Common myeloid progenitor, CD34-positive (primary cell): ENCODE data around the gene ARVCF.

Experiments used
- CTCF ChIA-PET: fragments of 350-600 bp; sonication (Branson Sonifier 250); formaldehyde crosslinking; loops from one replicate; lab custom pipeline; 2021; ENCODE audit warnings: antibody characterized with exemption; lab: Charles Lee
- POLR2A ChIA-PET: fragments of 350-600 bp; sonication (Branson Sonifier 250); formaldehyde crosslinking; loops from one replicate; lab custom pipeline; 2021; ENCODE audit warnings: antibody characterized with exemption; lab: Charles Lee
- DNase-seq, 3 donors: peaks; one replicate each; pipeline versions ENCODE4 v3.0.0 to v3.0.0-alpha.2; 2013
- H3K27ac ChIP-seq, 2 experiments: 1 replicate in 1 of 2; 2 replicates in 1 of 2; pipeline ENCODE4 v1.7.0; 2013; ENCODE audit warnings: inconsistent platforms in 2 of 2, low read length in 2 of 2, mild to moderate bottlenecking in 2 of 2, low read depth in 1 of 2, moderate library complexity in 1 of 2; ENCODE audit not compliant: severe bottlenecking in 2 of 2, insufficient read depth in 1 of 2, poor library complexity in 1 of 2
- H3K27me3 ChIP-seq, 5 experiments: replicated peaks in 2 of 5; 1 replicate in 3 of 5; 2 replicates in 2 of 5; pipeline versions ENCODE4 v1.6.1 to v1.7.0; 2013; ENCODE audit warnings: low read length in 4 of 5, mild to moderate bottlenecking in 2 of 5, moderate library complexity in 2 of 5, inconsistent platforms in 1 of 5; ENCODE audit not compliant: insufficient read depth in 5 of 5, control insufficient read depth in 4 of 5
- H3K36me3 ChIP-seq, 4 experiments: 1 replicate in 2 of 4; 2 replicates in 2 of 4; pipeline versions ENCODE4 v1.6.1 to v1.7.0; 2013; ENCODE audit warnings: low read length in 3 of 4, control low read depth in 1 of 4, mild to moderate bottlenecking in 1 of 4; ENCODE audit not compliant: control insufficient read depth in 4 of 4, insufficient read depth in 4 of 4
- H3K4me1 ChIP-seq, 4 experiments: 1 replicate in 3 of 4; 2 replicates in 1 of 4; pipeline versions ENCODE4 v1.6.1 to v1.7.1; 2013; ENCODE audit warnings: low read length in 3 of 4, mild to moderate bottlenecking in 3 of 4, control low read depth in 1 of 4, inconsistent platforms in 1 of 4, moderate library complexity in 1 of 4; ENCODE audit not compliant: control insufficient read depth in 4 of 4, insufficient read depth in 4 of 4; ENCODE audit errors: control extremely low read depth in 1 of 4
- H3K4me3 ChIP-seq, 7 experiments: 1 replicate in 4 of 7; 2 replicates in 3 of 7; pipeline versions ENCODE4 v1.5.1 to v1.7.0; 2013; ENCODE audit warnings: mild to moderate bottlenecking in 7 of 7, low read length in 6 of 7, moderate library complexity in 6 of 7, inconsistent platforms in 2 of 7, low read depth in 2 of 7, control low read depth in 1 of 7; ENCODE audit not compliant: insufficient read depth in 4 of 7, control insufficient read depth in 1 of 7; ENCODE audit errors: extremely low read depth in 1 of 7
- H3K9me3 ChIP-seq, 5 experiments: 1 replicate in 4 of 5; 2 replicates in 1 of 5; pipeline versions ENCODE4 v1.6.1 to v1.7.1; 2013; ENCODE audit warnings: low read length in 4 of 5, mild to moderate bottlenecking in 2 of 5, inconsistent platforms in 1 of 5, low read depth in 1 of 5, moderate library complexity in 1 of 5; ENCODE audit not compliant: control insufficient read depth in 4 of 5, insufficient read depth in 2 of 5; ENCODE audit errors: control extremely low read depth in 1 of 5
- WGBS: methylation state at CpG from one replicate; pipeline ENCODE4 v1.1.5; 2013; ENCODE audit not compliant: insufficient coverage; 5-methylcytosine and 5-hydroxymethylcytosine counted together

Gene ARVCF

DNA sequence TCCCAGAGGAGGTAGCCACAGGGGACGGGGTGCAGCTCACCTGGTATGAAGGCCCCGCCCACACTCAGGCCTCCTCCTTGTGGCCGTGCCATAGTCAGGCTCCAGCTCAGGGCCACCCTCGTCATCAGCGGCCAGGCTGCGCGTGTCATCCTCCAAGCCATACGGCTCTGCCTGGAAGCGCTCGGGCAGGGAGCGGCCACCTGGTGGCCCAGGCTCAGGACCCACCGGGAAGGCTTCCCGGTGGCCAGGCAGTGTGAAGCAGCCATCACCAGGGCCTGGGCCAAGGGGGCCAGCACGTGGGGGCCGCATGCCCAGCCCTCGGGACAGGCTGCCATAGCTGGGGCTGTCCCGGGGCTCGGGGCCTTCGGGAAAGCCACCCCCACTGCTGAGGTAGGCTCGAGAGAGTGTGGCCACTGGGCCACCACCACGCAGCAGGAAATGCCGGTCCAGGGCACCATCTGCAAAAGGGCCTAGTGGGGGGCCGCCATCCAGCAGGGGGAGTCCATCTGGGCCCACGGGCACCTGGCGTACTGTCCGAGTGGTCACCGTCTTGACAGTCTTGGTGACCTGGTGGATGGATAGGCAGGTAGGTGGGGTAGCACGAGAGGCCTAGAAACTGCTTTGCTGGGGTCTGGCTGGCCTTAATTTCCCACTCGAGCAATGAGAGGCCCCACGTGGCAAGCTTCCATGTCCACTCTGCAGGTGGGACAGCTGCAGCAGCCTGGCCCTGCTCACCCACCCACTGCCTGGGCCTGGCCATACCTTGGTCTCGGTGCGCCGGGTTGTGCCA lies 35.3 kb downstream of the ARVCF start:
- Histone ChIP-seq H3K36me3 (peaks cover 0 to 46% (median 10%) of the 10 kb centered on the region in 4 experiments), H3K4me3 (no peak overlapping the region)
- WGBS: 97% methylated on average over 29 of the region's 33 CpGs

GRCh38 chr22:19980766-19981165 lies 35.9 kb downstream of the ARVCF start:
- no peak for DNase-seq
- CTCF ChIA-PET: interaction anchor here (1.0 to 3.4 kb wide), 4 partner anchors 9 to 35 kb away, joined by 3 to 9 read pairs (median 3); no protein-coding TSS in a partner anchor
- Histone ChIP-seq H3K27ac (no peak overlapping the region), H3K36me3 (peaks cover 0 to 46% (median 10%) of the 10 kb centered on the region in 4 experiments), H3K27me3 (no peaks in the 10 kb centered on the region), H3K4me1 (peaks cover 0 to 32% (median 15%) of the 10 kb centered on the region in 4 experiments), H3K4me3 (no peak overlapping the region), H3K9me3 (no peaks in the 10 kb centered on the region)
- POLR2A ChIA-PET: no interaction called here
- 95% methylated on average over 4 of the region's 7 CpGs for WGBS

More for the DNA sequence above, 35.3 kb downstream of the ARVCF start:
- Histone ChIP-seq H3K9me3 (no peaks in the 10 kb centered on the region), H3K27ac (no peak overlapping the region), H3K4me1 (peaks cover 0 to 32% (median 15%) of the 10 kb centered on the region in 4 experiments), H3K27me3 (no peaks in the 10 kb centered on the region)
- ChIA-PET POLR2A (interaction anchor here (0.6 kb wide), 1 partner anchor 8 kb away, joined by 3 read pairs; no protein-coding TSS in a partner anchor), CTCF (interaction anchor here (1.0 to 3.4 kb wide), 4 partner anchors 9 to 34 kb away, joined by 3 to 9 read pairs (median 3); no protein-coding TSS in a partner anchor)
- no peak for DNase-seq

GRCh38 chr22:19979712-19980493 lies 36.7 kb downstream of the ARVCF start:
- no peak overlapping the region for H3K4me3 ChIP-seq
- H3K4me1 ChIP-seq: peaks cover 0 to 33% (median 21%) of the 10 kb centered on the region in 4 experiments
- no peaks in the 10 kb centered on the region for H3K9me3 ChIP-seq
- H3K27me3 ChIP-seq: no peaks in the 10 kb centered on the region
- H3K36me3 ChIP-seq: peaks cover 0 to 46% (median 10%) of the 10 kb centered on the region in 4 experiments
- DNase-seq: no peak
- ChIA-PET POLR2A (no interaction called here), CTCF (interaction anchor here (2.0 to 3.4 kb wide), 2 partner anchors 33 to 36 kb away, joined by 9 read pairs; no protein-coding TSS in a partner anchor)
- WGBS: 98% methylated on average over 51 of the region's 52 CpGs
- no peak overlapping the region for H3K27ac ChIP-seq

DNA sequence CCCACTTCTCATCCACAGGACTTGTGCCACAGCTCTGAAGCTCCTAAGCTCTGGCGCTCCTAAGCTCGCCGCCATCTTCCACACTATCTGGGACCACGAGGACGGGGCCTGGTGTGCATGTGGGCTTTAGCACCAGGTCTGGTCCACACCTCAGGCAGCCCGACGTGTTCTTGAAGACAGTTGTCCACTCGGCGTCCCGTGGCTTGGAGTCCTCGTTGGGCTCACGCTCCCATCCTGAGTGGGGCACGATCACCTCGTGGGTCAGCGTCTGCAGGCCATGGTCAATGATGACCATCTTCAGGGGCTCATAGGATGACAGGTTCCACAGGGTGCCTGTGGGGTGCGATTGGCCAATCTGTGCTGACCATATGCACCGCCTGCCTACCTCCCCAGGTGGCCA lies 37.9 kb downstream of the ARVCF start:
- 98% methylated on average over 17 of the region's 17 CpGs for WGBS
- ChIA-PET POLR2A (interaction anchor here (1.0 kb wide), 1 partner anchor 20 kb away, joined by 3 read pairs; no protein-coding TSS in a partner anchor), CTCF (interaction anchor here (1.0 to 3.4 kb wide), 4 partner anchors 12 to 37 kb away, joined by 3 to 9 read pairs (median 6); no protein-coding TSS in a partner anchor)
- Histone ChIP-seq H3K36me3 (peaks cover 0 to 46% (median 10%) of the 10 kb centered on the region in 4 experiments), H3K27ac (no peak overlapping the region), H3K4me3 (no peak overlapping the region), H3K9me3 (no peaks in the 10 kb centered on the region), H3K4me1 (peaks cover 0 to 39% (median 30%) of the 10 kb centered on the region in 4 experiments), H3K27me3 (no peaks in the 10 kb centered on the region)
- no peak for DNase-seq

- ChIA-PET CTCF (interaction anchor here (1.0 to 15.9 kb wide), 6 partner anchors 8 to 38 kb away, joined by 3 to 384 read pairs (median 6); no protein-coding TSS in a partner anchor), POLR2A (interaction anchor here (1.0 to 1.1 kb wide), 2 partner anchors 21 to 36 kb away, joined by 3 read pairs; no protein-coding TSS in a partner anchor)
- H3K36me3 ChIP-seq: peaks cover 0 to 48% (median 10%) of the 10 kb centered on the region in 4 experiments
Observed at GRCh38 chr22:19977296-19978243, 39.1 kb downstream of the ARVCF start.

DNA sequence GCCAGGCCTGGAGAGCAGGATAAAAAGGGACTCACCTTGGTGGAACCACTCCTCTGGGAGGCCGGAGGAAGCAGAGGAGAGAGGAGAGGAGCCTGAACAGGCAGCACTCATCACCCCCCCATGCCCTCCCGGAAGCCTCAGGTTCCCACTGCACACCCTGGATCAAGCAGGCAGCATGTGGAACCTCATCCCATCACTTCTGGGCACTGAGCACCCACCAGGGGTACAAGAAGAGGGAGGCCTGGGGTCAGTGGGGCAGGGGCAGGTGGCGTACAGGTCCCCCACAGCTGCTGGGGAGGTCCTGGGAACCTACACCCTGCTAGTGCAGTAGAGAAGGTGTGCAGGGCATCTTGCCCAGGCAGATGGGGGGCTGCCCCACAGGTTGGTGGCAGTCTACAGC lies 40.0 kb downstream of the ARVCF start:
- Histone ChIP-seq H3K27me3 (no peaks in the 10 kb centered on the region), H3K27ac (no peak overlapping the region), H3K9me3 (no peaks in the 10 kb centered on the region), H3K36me3 (peaks cover 0 to 52% (median 10%) of the 10 kb centered on the region in 4 experiments), H3K4me1 (peaks cover 0 to 51% (median 39%) of the 10 kb centered on the region in 4 experiments), H3K4me3 (no peak overlapping the region)
- ChIA-PET POLR2A (no interaction called here), CTCF (interaction anchor here (15.9 kb wide), 1 partner anchor 35 kb away, joined by 384 read pairs; no protein-coding TSS in a partner anchor)
- WGBS: 100% methylated on average over 1 of the region's 3 CpGs
- no peak for DNase-seq

More at GRCh38 chr22:19977296-19978243, 39.1 kb downstream of the ARVCF start:
- no peaks in the 10 kb centered on the region for H3K9me3 ChIP-seq
- H3K4me1 ChIP-seq: peaks cover 0 to 42% (median 35%) of the 10 kb centered on the region in 4 experiments
- H3K27ac ChIP-seq: no peak overlapping the region
- H3K4me3 ChIP-seq: no peak overlapping the region
- no peak for DNase-seq
- 96% methylated on average over 26 of the region's 32 CpGs for WGBS
- no peaks in the 10 kb centered on the region for H3K27me3 ChIP-seq
